Adipocyte (in vitro differentiated cells): ENCODE results near the gene B4GALT5.
"Not testable (repeated sequence)": the region's sequence is repeated elsewhere in the genome, so short reads cannot be mapped to it uniquely, and the experiment has no call there.

Source experiments
- DNase-seq: peaks from one replicate; pipeline ENCODE4 v3.0.0-alpha.2; 2015; ENCODE audit warnings: low read depth
- H3K27me3 ChIP-seq: replicated peaks from 2 replicates; pipeline ENCODE4 v1.7.0; 2013; ENCODE audit warnings: mild to moderate bottlenecking, low read length, moderate library complexity; ENCODE audit not compliant: control insufficient read depth, insufficient read depth
- H3K36me3 ChIP-seq: 2 replicates; pipeline ENCODE4 v1.7.0; 2013; ENCODE audit warnings: low read length, mild to moderate bottlenecking, moderate library complexity; ENCODE audit not compliant: control insufficient read depth, insufficient read depth, severe bottlenecking
- H3K4me1 ChIP-seq: 2 replicates; pipeline ENCODE4 v1.7.0; 2013; ENCODE audit warnings: mild to moderate bottlenecking, low read length, moderate library complexity; ENCODE audit not compliant: control insufficient read depth, insufficient read depth
- H3K4me3 ChIP-seq: 2 replicates; pipeline ENCODE4 v1.7.0; 2013; ENCODE audit warnings: mild to moderate bottlenecking, low read length, moderate library complexity
- H3K9ac ChIP-seq: 2 replicates; pipeline ENCODE4 v1.7.0; 2013; ENCODE audit warnings: mild to moderate bottlenecking, low read length, moderate library complexity
- H3K9me3 ChIP-seq: 2 replicates; pipeline ENCODE4 v1.7.0; 2013; ENCODE audit warnings: mild to moderate bottlenecking, low read length, moderate library complexity; ENCODE audit not compliant: control insufficient read depth

Gene B4GALT5

DNA sequence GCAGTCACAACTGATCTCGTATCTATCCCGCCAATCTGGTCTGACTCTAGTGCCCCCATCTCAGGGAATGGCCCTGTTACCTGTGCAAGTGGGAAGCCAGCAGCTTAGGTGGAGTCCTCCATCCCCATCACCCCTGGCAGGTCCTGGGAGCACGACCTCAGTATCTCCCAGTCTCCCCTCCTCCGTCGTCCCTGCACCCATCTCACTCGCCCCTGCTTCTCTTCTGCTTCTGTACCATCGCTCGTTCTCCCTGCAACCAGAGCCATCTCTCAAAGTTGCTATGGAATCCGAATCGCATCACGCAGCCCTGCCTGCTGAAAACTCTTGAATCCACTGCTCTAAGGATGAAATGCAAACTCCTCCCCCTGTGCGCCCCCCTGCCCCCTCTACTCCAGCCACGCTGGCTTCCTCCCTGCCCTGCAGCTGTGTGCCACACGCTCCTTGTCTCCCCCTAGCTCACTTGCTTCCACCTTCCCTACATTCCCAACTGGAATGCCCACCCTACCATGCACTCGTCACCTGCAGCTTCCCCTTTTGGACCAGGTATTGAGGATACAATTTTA, 81.7 kb downstream of the B4GALT5 start:
- Histone ChIP-seq H3K4me3 (no peak overlapping the region), H3K27me3 (no peaks in the 10 kb centered on the region), H3K9me3 (peaks cover 8% of the 10 kb centered on the region), H3K9ac (no peak overlapping the region), H3K4me1 (peaks cover 10% of the 10 kb centered on the region), H3K36me3 (peaks cover 38% of the 10 kb centered on the region)
- DNase-seq, result no peak

GRCh38 chr20:49631061-49631716, 82.5 kb downstream of the B4GALT5 start:
- H3K36me3 ChIP-seq, result peaks cover 31% of the 10 kb centered on the region
- no peak for DNase-seq

DNA sequence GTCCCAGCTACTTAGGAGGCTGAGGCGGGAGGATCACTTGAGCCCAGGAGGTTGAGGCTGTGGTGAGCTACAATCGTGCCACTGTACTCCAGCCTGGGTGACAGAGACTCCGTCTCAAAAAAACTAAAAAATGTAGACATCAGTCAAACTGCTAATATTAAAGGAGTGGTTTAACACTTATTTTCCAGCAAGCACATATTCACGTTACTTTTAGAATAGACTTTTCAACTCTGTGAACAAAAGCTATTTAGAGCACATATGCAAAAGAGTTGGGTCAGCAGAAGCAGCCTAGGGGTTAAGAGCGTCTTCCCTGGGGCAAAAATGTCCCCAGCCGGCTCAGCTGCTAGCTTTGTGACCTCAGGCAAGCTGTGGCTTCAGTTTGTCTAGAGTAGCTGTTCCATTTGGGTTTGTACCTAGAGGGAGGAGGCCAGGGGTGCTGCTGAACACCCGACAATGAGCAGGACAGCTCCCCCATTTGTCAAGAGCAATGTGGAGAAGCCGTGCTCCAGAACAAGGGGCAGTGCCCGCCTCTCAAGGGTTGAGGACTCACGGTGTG, 83.2 kb downstream of the B4GALT5 start:
- no peak overlapping the region for H3K9ac ChIP-seq
- H3K4me3 ChIP-seq, result no peak overlapping the region
- peaks cover 23% of the 10 kb centered on the region for H3K36me3 ChIP-seq
- H3K27me3 ChIP-seq, result no peaks in the 10 kb centered on the region
- peaks cover 8% of the 10 kb centered on the region for H3K9me3 ChIP-seq
- DNase-seq, result no peak
- H3K4me1 ChIP-seq, result peaks cover 6% of the 10 kb centered on the region

More at GRCh38 chr20:49631061-49631716, 82.5 kb downstream of the B4GALT5 start:
- Histone ChIP-seq H3K9ac (no peak overlapping the region), H3K27me3 (no peaks in the 10 kb centered on the region), H3K9me3 (peaks cover 8% of the 10 kb centered on the region), H3K4me3 (no peak overlapping the region), H3K4me1 (peaks cover 10% of the 10 kb centered on the region)

- Histone ChIP-seq H3K36me3 (peaks cover 17% of the 10 kb centered on the region), H3K9me3 (peaks cover 8% of the 10 kb centered on the region), H3K9ac (no peak overlapping the region), H3K4me3 (no peak overlapping the region), H3K27me3 (peaks cover 1% of the 10 kb centered on the region), H3K4me1 (peaks cover under 1% of the 10 kb centered on the region)
- DNase-seq, result no peak
Measured at GRCh38 chr20:49629606-49630005, 84.1 kb downstream of the B4GALT5 start.

DNA sequence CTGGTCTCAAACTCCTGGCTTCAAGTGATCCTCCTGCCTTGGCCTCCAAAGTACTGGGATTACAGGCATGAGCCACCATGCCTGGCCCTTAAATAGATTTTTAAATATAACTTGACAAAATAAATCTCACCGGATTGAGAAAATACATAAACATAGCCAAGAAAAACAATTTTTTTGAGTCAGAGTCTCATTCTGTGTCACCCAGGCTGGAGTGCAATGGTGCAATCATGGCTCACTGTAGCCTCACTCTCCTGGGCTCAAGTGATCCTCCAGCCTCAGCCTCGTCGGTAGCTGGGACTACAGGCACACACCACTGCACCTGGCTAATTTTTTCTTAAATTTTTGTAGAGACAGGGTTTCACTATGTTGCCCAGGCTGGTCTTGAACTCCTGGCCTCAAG, 85.4 kb downstream of the B4GALT5 start:
- not testable (repeated sequence) for DNase-seq, H3K36me3 ChIP-seq, H3K9me3 ChIP-seq, H3K9ac ChIP-seq, H3K4me3 ChIP-seq, H3K27me3 ChIP-seq, H3K4me1 ChIP-seq

DNA sequence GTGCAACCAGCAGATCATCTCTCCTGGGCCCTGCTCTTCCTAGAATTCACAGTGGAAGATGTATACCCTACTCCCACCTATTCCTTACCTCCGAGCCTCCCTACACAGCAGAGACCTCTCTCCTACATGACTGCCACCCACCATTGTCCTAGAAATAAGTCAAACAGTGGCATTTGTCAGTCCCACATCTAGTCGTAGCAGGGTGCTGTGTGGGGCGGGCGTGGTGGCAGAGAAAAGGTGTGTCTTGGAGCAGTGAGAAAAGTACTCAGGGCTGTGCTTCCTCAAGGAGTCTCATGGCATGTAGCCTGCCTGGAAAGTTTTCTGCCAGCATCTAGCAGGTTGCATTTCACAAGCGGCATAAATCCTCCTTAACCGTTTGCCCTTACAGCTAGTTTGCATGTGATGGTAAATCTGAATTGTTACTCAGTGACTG, 86.3 kb downstream of the B4GALT5 start:
- Histone ChIP-seq H3K9me3 (peaks cover 10% of the 10 kb centered on the region), H3K9ac (no peak overlapping the region), H3K4me1 (no peaks in the 10 kb centered on the region), H3K4me3 (no peak overlapping the region), H3K36me3 (peaks cover 3% of the 10 kb centered on the region), H3K27me3 (peaks cover 5% of the 10 kb centered on the region)
- DNase-seq, result no peak

GRCh38 chr20:49624988-49625387, 88.7 kb downstream of the B4GALT5 start:
- H3K9ac ChIP-seq, H3K4me3 ChIP-seq, DNase-seq, H3K27me3 ChIP-seq, H3K4me1 ChIP-seq, H3K36me3 ChIP-seq: not testable (repeated sequence)
- peaks cover 19% of the 10 kb centered on the region for H3K9me3 ChIP-seq

DNA sequence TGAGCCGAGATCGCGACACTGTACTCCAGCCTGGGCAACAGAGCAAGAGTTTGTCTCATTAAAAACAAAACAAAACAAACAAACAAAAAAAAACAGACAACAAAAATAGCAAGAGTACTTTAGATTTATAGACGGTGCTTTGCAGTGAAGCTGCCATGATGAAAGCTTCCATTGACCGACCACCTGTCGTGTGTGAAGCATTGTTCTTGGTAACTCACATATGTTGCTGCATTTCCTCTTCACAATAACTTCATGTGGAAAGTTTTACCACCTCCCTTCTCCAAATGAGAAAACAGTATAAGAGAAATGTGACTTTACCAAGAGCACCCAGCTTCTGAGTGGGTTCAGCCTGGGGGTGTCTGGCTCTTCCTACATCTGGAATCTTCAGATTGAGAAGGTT, 89.4 kb downstream of the B4GALT5 start:
- no peak overlapping the region for H3K4me3 ChIP-seq
- H3K36me3 ChIP-seq, result no peaks in the 10 kb centered on the region
- peaks cover 19% of the 10 kb centered on the region for H3K9me3 ChIP-seq
- H3K27me3 ChIP-seq, result peaks cover 5% of the 10 kb centered on the region
- H3K9ac ChIP-seq, result no peak overlapping the region
- H3K4me1 ChIP-seq, result no peaks in the 10 kb centered on the region
- no peak for DNase-seq

DNA sequence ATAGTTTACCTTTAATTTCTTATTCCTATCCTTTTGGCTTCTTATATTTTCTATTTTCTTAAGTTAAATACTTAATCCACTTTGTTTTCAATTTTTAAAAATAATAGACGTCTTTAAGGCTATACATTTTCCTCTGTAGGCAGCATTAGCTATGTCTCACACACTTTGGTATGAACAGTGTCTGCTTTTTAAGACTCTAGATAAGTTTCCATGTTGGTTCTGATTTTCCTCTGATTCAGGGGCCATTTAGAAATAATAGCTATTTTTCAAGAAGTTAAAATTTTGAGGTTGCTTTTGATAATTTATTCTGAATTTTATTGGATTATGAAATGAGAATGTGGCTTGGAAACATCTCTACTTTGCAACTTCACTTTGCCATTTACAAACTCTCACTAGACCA, 91.4 kb downstream of the B4GALT5 start:
- Histone ChIP-seq H3K4me3 (no peak overlapping the region), H3K36me3 (no peaks in the 10 kb centered on the region), H3K9ac (no peak overlapping the region), H3K27me3 (peaks cover 5% of the 10 kb centered on the region), H3K4me1 (no peaks in the 10 kb centered on the region), H3K9me3 (peaks cover 11% of the 10 kb centered on the region)
- DNase-seq, result no peak

DNA sequence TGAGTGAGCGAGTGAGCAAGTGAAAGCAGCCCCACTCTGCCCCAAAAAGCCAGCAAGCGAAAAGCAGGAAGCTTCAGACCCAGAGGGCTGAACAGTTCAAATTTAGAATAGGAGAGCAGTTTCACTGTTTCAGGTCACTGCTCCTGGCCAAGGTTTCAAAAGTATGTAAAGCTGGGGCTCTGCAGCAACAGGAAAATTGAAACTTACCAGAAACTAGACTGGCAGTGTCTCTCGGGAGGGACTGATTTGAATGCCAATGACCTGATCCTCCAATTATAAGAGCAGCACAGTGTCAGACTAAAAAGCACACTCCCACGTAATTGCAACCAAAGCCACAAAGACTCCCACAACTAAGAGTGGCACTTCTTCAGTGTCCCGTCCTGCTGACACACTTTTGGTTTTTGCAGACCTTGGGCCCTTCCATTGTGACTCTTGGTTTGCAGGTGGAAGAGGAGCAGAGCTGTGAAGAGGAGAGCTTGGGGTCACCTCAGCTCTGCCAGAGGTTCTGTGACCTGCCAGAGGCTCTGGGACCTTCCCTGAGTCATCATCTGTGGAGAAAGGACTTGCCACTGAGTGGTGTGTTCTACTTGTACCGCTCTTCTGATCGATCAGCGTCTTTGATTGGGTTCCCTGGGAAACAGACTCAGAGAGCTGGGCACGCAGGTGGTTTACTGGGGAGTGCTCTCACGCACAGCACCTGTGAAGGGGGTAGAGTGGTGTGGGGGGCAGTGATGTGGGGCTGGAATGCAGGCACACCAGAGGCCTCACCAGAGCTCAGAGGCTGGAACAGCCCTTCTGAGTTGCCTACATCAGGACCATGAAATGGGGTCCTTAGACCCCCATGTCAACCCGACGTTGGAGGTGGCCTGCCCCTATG, 93.1 kb downstream of the B4GALT5 start:
- H3K9ac ChIP-seq, result no peak overlapping the region
- H3K9me3 ChIP-seq, result peaks cover 11% of the 10 kb centered on the region
- H3K27me3 ChIP-seq, result peaks cover 5% of the 10 kb centered on the region
- no peak overlapping the region for H3K4me3 ChIP-seq
- H3K36me3 ChIP-seq, result no peaks in the 10 kb centered on the region
- peak; percentile 36 for DNase-seq
- no peaks in the 10 kb centered on the region for H3K4me1 ChIP-seq
